ENCODE data around the gene KIAA0232. TPM values are rescaled to one million over a fixed set of nuclear protein-coding genes. Genes with fewer than 3 reads are reported as not detected.

The KIAA0232 gene
- polyA plus RNA-seq, 1 donor (not counting 4 experiments of a cell fraction or from before 2014, with no cell fraction given): 10.0 TPM

GRCh38 chr4:6742989-6743388 lies 39.5 kb upstream of the KIAA0232 start:
- no peaks in the 10 kb centered on the region for H3K36me3 ChIP-seq (ENCODE audit: control insufficient read depth in 2 of 2, extremely low read depth in 1 of 2, insufficient read depth in 2 of 2, low read length in 2 of 2)
- no peaks in the 10 kb centered on the region for H3K79me2 ChIP-seq (ENCODE audit: control insufficient read depth, insufficient read depth, low read length)
- H3K9me3 ChIP-seq (ENCODE audit: control insufficient read depth, low read depth, low read length): no peaks in the 10 kb centered on the region
- H2AFZ ChIP-seq (ENCODE audit: control insufficient read depth, low read length): no peak overlapping the region
- H3K4me3 ChIP-seq (ENCODE audit: control insufficient read depth in 2 of 3, extremely low read depth in 1 of 3, insufficient read depth in 2 of 3, low read depth in 1 of 3, low read length in 3 of 3): no peak overlapping the region
- no peak overlapping the region for H3K27ac ChIP-seq (ENCODE audit: control insufficient read depth, insufficient read depth, low read length)
- no peak for TF ChIP-seq EZH2 (IDR thresholded peaks at IDR 0.05; ENCODE audit: low read length)
- TF ChIP-seq, protein P1, sequence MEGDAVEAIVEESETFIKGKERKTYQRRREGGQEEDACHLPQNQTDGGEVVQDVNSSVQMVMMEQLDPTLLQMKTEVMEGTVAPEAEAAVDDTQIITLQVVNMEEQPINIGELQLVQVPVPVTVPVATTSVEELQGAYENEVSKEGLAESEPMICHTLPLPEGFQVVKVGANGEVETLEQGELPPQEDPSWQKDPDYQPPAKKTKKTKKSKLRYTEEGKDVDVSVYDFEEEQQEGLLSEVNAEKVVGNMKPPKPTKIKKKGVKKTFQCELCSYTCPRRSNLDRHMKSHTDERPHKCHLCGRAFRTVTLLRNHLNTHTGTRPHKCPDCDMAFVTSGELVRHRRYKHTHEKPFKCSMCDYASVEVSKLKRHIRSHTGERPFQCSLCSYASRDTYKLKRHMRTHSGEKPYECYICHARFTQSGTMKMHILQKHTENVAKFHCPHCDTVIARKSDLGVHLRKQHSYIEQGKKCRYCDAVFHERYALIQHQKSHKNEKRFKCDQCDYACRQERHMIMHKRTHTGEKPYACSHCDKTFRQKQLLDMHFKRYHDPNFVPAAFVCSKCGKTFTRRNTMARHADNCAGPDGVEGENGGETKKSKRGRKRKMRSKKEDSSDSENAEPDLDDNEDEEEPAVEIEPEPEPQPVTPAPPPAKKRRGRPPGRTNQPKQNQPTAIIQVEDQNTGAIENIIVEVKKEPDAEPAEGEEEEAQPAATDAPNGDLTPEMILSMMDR (optimal IDR thresholded peaks at IDR 0.05 in 1 of 3, IDR thresholded peaks at IDR 0.05 in 1 of 3, conservative IDR thresholded peaks at IDR 0.05 in 1 of 3; ENCODE audit: extremely low read depth in 1 of 3, insufficient read depth in 2 of 3, low read length in 3 of 3): no peak
- FAIRE-seq: no peak
- no peak overlapping the region for H3K9ac ChIP-seq (ENCODE audit: control insufficient read depth, extremely low read depth, insufficient read depth, low read length)
- H3K4me2 ChIP-seq (ENCODE audit: control insufficient read depth, extremely low read depth, insufficient read depth, low read depth, low read length): no peak overlapping the region
- peaks cover 11% of the 10 kb centered on the region for H3K27me3 ChIP-seq (ENCODE audit: control insufficient read depth, extremely low read depth, insufficient read depth, low read length)
- no peak for DNase-seq (ENCODE audit: low read depth, low spot score)
- dilution Hi-C loops (cut with MboI; ENCODE audit: extremely low pct_ligation_motif_present, low sequenced_read_pairs): no loop called here
- H3K4me1 ChIP-seq (ENCODE audit: control insufficient read depth, extremely low read depth, insufficient read depth, low read length): peaks cover 5% of the 10 kb centered on the region
- H3K9me1 ChIP-seq (ENCODE audit: control insufficient read depth, extremely low read depth, insufficient read depth, low read length): no peaks in the 10 kb centered on the region
- no peaks in the 10 kb centered on the region for H4K20me1 ChIP-seq (ENCODE audit: control insufficient read depth, extremely low read depth, insufficient read depth, low read length)

DNA sequence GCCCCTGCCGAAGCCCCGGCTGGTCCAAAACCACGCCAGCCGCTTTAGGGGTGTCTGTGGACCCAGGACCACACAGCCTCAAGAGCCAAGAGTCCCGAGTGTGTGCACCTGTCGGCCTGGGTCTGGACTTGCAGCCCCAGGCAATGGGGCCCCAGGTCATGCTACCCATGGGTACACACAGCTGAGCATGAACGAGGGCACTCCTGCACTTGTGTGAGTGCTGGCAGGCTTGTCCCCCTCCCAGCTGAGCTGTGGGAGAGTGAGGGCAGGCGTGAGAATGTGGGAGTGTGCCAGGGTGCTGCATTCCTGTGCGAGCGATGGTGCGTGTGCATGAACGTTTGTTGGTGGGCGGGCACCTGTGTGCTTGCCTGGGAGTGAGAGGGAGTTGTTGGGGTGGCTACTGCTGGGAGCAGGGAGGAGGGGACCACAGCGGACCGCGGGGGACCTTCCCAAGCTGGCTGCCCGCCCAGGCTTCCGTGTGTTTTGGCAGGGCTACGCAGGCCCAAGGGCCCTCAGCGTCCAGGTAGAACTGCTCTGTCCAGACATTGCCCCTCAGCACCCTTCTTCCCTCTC lies 35.7 kb upstream of the KIAA0232 start:
- Histone ChIP-seq H3K4me1 (ENCODE audit: control insufficient read depth, extremely low read depth, insufficient read depth, low read length) (peaks cover 16% of the 10 kb centered on the region), H3K9me1 (ENCODE audit: control insufficient read depth, extremely low read depth, insufficient read depth, low read length) (no peaks in the 10 kb centered on the region), H3K27me3 (ENCODE audit: control insufficient read depth, extremely low read depth, insufficient read depth, low read length) (peaks cover 11% of the 10 kb centered on the region), H3K9ac (ENCODE audit: control insufficient read depth, extremely low read depth, insufficient read depth, low read length) (no peak overlapping the region), H3K9me3 (ENCODE audit: control insufficient read depth, low read depth, low read length) (no peaks in the 10 kb centered on the region), H3K27ac (ENCODE audit: control insufficient read depth, insufficient read depth, low read length) (no peak overlapping the region), H3K36me3 (ENCODE audit: control insufficient read depth in 2 of 2, extremely low read depth in 1 of 2, insufficient read depth in 2 of 2, low read length in 2 of 2) (no peaks in the 10 kb centered on the region), H2AFZ (ENCODE audit: control insufficient read depth, low read length) (no peak overlapping the region), H3K79me2 (ENCODE audit: control insufficient read depth, insufficient read depth, low read length) (no peaks in the 10 kb centered on the region), H3K4me2 (ENCODE audit: control insufficient read depth, extremely low read depth, insufficient read depth, low read depth, low read length) (no peak overlapping the region), H4K20me1 (ENCODE audit: control insufficient read depth, extremely low read depth, insufficient read depth, low read length) (no peaks in the 10 kb centered on the region), H3K4me3 (ENCODE audit: control insufficient read depth in 2 of 3, extremely low read depth in 1 of 3, insufficient read depth in 2 of 3, low read depth in 1 of 3, low read length in 3 of 3) (no peak overlapping the region)
- no peak for FAIRE-seq
- dilution Hi-C loops (cut with MboI; ENCODE audit: extremely low pct_ligation_motif_present, low sequenced_read_pairs): no loop called here
- TF ChIP-seq, protein P1 (optimal IDR thresholded peaks at IDR 0.05 in 1 of 3, IDR thresholded peaks at IDR 0.05 in 1 of 3, conservative IDR thresholded peaks at IDR 0.05 in 1 of 3; ENCODE audit: extremely low read depth in 1 of 3, insufficient read depth in 2 of 3, low read length in 3 of 3): no peak
- no peak for TF ChIP-seq EZH2 (IDR thresholded peaks at IDR 0.05; ENCODE audit: low read length)
- no peak for DNase-seq (ENCODE audit: low read depth, low spot score)

All from keratinocyte (primary cell).